ENCODE results near the gene FMN2.

Gene FMN2

DNA sequence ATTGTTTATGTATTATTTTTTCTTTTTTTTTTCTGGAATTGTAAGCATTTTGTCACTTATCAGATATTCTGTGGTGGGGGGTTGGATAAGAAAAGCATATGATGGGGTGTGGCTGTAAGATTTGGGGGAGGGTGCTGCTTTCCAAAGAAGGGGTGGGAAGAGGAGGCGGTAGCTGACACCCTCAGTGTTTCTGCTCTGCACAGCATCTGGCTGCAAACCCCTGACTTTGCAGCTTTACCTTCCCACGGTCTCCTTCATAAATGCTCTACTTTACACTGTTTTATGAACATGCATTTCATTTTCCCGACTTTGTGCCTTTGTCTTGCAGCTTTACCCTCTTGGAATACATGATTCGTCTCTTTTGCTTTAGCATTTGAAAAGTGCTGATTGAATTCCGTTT, 7.6 kb downstream of the FMN2 start:
- no peak for DNase-seq

DNA sequence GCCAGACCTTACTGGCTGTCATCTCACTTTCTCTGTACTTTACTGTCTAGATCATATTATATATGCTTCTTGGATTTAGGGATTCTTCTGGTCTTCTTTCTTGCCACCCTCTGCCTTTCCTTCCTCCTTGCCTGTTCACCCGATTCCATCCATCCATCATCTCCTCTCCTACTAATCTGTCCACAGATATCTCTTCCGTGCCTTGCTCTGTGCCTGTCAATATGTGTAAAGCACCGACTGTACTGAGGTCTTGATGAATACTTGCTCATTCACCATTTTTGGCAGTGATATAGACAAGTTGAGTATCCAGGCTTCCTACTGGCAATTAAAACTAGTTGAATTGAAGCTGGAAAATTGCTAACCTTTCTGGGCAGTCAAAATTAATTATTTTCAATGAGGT, 8.1 kb downstream of the FMN2 start:
- no peak for DNase-seq

DNA sequence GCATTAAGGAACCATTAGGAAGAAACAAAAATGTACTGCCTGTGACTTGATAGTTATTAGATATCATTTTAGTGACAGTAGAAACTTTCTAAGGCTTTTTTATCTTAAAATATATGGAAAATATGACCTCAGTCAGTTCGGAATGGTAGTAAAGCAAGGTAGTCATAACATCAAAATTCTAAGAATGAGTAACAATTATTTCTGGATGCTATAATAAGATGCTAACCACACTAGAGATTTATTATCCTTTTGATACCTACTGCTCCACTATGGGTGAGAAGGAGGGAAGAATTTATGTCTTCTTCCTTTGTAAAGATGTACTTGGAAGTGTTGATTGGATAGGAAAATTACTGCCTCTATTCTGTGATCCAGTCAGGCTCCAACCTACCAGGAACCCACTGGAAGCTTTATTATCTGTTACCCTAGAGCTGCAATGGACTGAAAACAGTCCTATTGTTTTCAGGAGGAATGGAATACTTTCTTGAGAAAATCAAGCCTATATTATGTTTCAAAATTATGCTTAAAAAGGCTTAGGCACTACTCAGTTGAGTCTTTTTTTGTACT, 8.8 kb downstream of the FMN2 start:
- DNase-seq, result no peak

DNA sequence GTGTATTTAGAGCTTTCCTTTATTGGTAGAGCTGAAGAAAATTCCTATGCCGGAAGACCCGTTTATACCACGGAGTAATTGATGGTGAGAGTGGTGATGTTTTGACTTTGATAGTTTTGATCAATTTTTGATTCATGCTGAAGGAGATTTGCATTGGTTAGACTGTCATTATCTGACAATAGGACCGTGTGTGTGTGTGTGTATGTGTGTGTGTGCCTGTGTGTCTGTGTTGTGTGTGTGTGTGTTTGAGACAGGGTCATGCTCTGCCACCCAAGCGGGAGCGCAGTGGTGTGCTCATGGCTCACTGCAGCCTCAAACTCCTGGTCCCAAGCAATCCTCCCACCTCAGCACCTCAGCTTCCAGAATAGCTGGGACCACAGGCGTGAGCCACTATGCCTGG, 9.6 kb downstream of the FMN2 start:
- DNase-seq, result no peak

DNA sequence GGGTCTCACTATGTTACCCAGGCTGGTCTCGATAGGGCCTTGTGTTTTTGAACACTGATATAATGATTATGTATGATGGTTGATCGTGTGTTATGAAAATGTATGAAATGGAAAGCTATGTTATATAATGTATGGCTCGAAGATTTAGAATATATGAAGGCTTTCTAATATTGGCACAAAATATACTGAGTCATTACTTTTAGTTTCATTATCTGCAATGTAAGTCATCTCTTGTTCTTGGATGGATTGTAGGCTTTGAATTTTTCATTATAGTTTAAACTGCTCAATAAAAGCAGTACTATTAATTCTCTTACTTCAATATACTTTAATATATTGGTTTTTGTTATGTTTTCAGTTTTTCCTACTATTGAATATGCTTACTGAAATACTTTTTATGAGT, 10.1 kb downstream of the FMN2 start:
- no peak for DNase-seq

DNA sequence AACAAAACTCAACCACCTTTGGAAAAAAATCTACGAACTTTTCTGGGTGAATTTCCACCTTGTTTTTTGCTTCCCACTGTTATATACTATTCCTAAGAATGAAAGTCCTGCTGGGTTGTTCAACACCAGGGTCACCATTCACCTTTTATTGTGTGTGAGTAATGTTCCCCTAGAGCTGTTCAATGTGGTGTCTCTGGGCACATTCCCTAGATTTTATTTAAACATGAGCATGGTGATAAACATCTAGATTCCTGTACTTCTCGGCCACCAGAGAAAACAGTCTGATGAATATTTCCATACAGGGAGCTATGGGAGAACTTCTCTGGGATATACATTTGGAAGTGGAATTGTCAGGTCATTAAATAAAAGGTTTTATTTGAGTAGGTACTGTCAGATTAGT, 13.0 kb downstream of the FMN2 start:
- no peak for DNase-seq

DNA sequence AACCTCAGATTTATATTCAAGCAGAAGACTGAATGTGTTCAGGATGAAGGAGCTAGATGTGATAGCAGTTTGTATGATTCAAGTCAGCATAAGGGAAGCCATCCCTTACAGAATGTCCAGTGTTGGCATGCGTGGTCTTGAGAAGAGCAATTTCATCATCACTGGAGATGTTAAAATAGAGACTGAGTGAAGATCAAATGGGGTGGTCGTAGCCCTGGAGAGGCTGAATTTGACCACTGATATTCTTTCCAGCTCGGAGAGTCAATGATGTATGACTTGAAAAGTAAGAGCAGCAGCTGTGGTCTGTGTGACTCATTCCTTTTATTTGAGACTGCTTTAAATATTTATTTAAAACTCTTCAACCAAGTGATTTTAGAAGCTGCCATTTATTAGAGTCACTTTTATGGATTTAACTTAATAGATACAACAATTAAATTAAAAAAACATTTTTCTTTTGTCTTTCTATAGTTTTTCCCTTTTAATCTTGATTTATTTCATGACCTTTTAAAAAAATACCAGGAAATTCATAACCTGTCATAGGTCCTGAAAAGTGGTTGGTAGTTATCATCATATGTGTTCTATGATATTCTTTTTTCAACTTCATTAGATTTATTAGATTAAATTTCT, 15.5 kb downstream of the FMN2 start:
- no peak for DNase-seq

DNA sequence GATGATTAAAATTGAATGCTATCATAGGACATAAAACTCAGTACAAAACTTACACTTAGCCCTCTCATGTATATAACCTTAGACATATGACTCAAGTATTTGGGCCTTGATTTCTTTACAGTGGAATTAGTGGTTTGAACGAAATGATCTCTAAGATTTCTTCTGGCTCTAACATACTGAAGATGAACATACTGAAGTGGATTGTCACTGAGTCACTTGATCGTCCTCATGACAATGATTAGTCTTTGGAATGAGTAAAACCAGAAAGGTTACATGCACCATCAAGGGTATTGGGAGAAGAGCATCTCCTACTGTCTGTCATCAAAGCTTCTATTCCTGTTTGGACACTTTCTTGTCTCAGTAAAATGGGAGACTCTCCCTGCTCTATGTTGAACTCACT, 17.4 kb downstream of the FMN2 start:
- DNase-seq, result no peak

DNA sequence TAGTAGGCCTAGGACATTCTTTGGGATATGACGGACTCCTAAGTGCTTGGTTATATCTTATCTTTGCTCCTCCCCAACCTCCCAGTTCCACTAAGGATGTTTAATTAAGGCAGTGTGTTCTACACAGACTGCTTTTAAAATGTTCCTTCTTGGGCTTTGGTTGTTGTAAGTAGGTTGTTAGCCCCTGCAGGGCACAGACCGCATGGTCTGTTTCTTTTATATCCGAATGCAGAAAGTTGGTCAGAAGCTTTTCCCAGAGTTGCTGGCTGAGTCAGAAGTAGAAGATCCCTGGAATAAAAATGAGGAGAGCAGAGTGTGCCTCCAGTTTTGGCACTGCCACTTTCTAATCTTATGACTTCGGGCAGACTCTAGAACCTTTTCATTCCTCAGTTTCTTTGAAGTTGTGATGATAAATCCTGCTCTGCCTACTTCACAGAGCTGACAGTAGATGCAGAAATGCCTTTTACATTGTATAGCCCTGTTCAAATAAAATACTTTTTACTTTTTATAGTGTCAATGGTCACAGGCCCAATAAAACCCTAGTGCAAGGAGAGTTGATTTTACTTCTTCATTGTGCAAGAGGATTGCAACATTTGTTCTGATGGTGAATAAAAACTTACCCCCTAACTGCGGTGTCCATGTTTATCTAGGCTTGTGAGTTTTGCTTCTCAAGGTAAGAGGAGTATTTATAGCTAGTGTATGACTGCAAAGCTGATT, 18.4 kb downstream of the FMN2 start:
- DNase-seq, result no peak

DNA sequence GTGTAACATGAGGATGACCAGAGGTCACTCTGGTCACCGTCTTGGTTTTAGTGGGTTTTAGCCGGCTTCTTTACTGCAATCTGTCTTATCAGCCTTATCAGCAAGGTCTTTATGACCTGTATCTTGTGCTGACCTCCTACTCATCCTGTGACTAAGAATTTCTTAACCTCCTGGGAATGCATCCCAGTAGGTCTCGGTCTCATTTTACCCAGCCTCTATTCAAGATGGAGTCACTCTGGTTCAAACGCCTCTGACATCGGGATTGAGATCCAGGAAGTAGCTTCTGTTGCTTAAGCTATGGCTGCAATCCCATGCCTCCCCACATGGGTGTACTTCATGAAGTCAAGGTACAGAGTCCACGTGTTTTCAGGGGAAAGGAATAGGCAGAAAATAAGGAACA, 19.9 kb downstream of the FMN2 start:
- no peak for DNase-seq

DNA sequence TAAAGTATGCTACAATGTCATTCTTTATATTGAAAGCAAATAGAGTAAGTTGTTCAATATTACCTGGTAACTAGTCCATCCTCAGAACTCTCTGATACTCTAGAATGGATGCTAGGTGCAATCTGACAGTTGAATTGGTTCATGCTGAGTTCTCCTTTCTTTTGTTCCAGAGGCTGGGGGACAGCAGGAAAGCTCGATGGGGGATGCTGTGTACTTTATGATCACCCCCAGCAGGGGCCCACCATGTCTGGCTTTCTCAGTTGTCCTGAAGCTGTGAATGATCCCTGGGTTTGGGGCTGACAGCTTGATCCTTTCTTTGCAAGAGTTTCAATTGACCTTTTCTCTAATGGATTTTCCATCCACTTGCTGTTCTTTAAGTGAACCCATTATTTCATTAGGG, 22.5 kb downstream of the FMN2 start:
- no peak for DNase-seq

DNA sequence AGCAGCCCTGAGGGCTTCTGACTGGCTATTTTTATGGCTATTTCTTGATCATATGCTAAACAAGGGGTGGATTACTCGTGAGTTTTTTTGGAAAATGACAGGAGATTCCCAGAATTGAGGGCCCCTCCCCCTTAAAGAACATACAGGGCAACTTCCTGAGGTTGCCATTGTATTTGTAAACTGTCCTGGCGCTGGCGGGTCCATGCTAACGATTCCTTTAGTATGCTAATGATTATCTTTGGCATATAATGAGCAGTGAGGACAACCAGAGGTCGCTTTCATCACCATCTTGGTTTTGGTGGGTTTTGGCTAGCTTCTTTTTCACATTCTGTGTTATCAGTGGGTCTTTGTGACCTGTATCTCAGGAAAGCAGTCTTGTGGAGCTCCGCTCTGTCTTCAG, 24.1 kb downstream of the FMN2 start:
- DNase-seq, result no peak

DNA sequence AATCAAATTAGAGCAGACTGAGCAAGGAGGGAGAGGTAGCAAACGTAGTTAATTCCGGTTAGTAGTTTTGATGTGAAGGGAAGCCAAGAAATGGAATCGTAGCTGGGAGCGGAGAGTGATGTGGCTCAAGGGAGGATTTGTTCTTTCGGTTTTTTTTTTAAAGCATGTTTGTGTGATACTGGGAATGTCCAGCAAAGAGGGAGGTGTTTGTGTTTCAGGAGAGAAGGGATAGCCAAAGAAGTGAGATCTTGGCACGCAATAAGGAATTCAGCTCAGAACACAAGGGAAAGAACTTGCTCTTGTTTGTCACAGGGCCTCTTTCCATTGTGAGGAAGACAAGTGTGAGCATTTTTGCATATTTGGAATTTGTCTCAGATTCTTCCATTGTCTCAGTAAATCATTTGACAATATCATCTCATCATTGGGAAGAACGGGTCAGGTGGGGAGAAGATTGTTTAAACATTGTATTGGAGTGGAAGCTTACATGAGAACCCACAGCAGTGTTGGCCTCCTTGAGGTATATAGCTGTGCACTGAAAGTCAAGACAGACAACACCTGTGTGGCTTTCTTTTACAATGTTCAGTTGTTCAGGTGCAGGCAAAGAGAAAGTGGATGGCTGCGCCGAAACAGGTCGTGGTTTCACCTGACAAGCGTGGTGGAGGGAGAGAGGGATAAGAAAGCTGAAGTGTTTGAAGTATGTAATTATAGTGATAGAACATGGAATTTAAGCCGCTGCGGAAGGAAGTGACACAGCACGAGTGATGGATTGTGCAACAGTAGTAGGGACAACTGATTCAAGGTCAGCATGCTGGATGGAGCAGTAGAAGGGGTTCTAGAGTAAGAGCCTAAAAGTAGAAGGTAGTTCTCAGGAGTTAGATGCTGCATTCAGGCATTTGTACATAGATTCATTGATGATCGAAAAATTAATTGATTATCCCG, 25.4 kb downstream of the FMN2 start:
- DNase-seq, result no peak

DNA sequence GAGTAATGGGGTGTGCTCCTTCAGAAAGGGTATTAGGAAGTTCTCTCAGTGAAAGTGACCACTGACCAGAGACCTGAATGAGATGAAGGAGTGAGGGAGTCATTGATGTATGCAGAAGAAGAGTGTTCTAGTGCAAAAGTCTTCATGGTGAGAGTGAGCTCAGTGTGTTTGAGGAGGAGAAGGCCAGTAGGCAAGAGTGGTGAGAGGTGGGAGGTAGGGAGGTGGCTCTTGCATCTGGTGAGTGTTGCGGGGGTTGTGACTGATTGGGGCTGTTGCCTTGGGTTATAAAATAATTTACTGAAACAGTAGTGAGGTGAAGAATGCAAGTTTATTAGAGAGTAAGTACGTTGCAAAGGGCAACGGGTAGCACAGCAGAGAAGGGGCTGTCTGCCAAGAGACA, 26.2 kb downstream of the FMN2 start:
- no peak for DNase-seq

DNA sequence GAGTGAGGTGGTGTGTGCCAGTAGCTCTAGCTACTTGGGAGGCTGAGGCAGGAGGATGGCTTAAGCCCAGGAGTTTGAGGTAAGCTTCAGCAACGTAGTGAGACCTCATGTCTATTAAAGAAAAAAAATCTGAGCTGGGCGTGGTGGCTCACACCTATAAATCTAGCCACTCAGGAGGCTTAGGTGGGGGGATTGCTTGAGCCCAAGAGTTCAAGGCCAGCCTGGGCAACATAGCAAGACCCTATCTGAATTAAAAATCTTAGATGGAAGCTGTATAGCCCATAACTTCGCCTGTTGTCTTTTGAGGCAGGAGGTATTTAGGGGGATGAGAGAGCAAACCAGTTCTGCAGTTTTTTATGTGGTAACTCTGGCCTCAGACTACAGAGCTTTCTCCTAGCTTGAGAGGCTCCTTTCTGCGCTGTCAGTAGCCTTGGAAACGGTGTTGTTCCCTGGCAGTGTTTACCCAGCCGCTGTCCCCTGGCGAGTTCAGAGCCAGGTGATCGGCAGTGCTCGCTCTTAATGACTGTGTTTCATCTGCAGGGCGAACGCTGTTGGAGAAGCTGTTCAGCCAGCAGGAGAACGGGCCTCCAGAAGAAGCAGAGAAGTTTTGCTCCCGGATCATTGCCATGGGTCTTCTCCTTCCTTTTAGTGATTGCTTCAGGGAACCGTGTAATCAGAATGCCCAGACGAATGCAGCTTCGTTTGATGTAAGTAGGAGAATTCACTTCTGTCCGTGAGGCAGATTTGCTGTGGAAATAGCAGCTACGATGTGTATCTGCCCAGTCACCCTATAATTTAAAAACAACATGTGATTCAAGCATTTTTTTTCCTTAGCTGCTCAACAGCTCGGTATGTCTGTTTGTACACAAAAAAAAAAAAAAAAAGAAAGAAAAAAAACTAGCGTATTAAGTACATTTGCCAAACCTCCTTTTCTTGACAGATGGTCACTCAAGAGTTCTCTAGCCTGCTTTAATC, 31.2 kb downstream of the FMN2 start:
- peak in 1 of 2 experiments; percentile 7 for DNase-seq

DNA sequence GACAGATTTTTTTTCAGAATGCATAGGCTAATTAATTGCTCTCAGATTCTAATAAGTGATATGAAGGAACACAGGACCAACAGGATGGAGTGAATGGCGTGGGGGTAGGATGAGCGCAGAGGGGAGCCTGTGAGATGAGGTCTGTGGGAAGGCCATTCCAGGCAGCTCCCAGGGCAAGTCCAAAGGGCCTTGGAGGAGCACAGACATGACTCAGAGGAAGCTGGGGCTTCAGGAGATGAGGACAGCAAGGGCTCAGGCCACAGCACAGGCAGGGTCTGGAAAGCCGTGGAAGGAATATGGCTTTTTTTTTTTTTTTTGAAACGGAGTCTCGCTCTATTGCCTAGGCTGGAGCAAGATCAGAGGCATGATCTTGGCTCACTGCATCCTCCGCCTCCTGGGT, 35.1 kb downstream of the FMN2 start:
- DNase-seq, result no peak

DNA sequence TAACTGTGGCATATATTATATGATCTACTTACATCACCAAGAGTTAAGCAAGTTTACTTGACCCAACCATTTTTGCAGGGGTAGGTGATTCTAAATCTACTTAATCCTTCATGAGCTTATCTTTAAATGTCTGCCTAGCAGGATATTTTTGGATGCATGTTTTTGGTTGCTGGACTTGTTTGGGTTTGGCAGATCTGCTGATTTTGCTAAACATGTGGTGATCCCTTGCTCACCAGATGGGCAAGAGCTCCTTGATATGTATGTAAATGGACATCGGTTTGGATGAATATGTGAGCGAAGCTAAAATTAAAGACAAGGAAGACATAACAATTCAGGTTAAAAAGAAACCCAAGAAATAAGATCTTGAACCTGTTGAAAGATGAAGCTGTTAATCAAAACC, 36.7 kb downstream of the FMN2 start:
- no peak for DNase-seq

DNA sequence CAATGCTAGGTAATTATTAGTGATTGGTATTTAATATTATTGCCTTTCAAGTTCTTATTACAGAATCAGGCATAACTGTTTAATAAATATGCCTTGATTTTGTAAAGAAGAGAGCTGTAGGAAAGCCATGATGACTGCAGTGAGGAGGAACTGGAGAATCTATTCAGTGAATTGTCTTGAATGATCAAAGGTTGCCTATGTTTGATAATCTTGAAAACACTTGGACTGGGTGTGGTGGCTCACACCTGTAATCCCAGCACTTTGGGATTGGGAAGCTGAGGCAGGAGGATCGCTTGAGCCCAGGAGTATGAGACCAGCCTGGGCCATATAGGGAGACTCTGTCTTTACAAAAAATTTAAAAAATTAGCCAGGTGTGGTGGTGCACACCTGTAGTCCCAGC, 42.4 kb downstream of the FMN2 start:
- DNase-seq, result no peak

DNA sequence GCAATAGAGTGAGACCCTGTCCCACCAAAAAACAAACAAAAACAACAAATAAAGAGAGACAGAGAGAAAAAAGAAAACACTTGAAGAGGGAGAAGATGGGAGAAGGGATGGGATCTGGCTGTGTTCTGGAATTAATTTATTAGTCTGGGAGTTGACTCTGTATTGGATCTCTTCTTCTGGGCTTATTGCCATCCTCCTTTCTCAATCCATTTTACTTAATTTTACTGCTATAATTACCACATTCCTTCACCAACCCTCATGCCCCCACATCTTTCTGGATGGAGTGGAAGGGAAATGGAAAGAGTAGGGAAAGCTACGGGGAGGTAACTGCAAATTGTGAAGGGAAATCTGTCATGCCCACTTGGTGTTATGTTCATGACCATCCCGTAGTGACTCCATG, 42.9 kb downstream of the FMN2 start:
- DNase-seq, result no peak

DNA sequence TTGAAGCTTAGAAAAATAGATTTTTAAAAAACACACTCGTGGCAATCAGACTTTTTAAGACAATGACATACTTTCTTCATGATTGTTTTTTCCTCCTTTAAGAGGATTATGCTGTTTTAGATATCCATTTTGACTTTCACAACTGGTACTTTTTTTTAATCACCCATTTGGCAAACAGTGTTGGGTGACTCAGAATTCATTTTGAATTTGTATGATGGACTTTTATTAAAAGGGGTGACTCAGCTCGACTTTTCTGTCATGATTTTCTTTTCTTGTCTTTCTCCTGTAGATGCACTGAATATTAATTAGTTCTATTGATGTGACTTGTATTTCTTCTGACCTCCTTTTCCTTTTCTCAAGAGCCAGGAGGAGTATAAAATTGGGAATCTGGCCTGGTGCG, 44.7 kb downstream of the FMN2 start:
- DNase-seq, result no peak

DNA sequence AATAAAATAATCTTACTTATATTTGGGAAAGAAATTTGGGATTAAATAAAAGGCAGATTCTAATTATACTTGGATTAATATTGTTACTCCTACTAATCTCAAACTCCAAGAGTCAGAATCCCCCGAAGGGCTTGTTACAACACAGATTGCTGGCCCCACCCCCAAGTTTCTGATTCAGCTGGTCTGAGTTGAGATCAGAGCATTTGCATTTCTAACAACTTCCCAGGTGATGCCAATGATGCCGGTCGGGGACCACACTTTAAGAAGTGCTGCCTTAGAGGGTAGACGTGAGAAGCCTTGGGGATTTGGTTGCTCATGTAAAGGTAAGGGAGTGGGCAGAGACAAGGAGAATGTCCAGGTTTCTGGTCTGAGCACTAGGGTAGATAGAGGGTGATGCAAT, 47.2 kb downstream of the FMN2 start:
- DNase-seq, result no peak

DNA sequence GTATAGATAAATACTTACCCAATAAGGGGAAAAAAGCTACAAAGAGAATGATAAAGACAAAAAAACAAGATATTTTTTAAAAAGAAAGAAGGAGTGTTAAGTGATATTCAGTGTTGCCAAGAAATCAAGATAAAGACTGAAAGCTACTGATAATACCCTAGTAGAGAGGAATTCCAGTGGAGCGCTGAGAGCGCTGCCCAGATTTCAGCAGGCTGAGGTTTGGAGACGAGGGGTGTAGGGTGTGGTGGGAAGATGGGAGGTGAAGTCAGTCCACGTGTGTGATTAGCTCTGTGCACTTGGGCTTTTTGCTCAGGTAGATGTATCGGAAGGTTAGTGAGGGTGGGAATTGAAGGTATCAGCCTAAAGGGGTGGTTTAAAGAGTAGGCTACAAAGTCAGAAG, 47.8 kb downstream of the FMN2 start:
- DNase-seq, result no peak

Measured in cerebellar nuclear complex (tissue), 1 donor.